HG03342 (cell line): ENCODE results near the gene CSF1R.

Source experiments
- ATAC-seq: cut with Tn5 transposase; IDR thresholded peaks from one replicate; pipeline ENCODE4 v1.9.1; 2021; ENCODE audit warnings: mild to moderate bottlenecking, moderate library complexity; ENCODE audit not compliant: unreplicated experiment

The CSF1R gene

GRCh38 chr5:150073677-150074076, 12.7 kb downstream of the CSF1R start:
- no peak for ATAC-seq

- ATAC-seq: no peak
Observed at GRCh38 chr5:150073086-150073625, 13.2 kb downstream of the CSF1R start.

DNA sequence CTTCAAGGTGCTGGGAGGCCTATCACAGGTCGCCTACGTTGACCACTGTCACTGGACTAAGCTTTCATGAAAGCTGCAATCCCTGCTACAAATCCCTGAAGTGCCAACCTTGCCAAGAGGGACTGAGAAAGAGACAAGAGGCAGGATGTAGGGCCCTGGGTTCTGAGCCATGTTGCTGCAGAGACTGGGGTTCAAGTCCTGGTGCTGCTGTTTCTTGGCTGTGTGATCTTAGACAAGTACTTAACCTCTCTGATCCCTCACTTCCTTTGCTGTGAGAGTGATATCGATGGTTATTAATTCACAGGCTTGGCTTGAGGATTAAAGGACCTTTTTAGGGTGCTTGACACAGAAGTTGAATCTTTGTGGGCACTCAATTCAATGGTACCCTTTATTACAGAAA, 15.5 kb downstream of the CSF1R start:
- no peak for ATAC-seq

- ATAC-seq: no peak
Observed at GRCh38 chr5:150069672-150070627, 16.4 kb downstream of the CSF1R start.

GRCh38 chr5:150068961-150069645, 17.3 kb downstream of the CSF1R start:
- ATAC-seq: no peak

GRCh38 chr5:150068472-150068871, 17.9 kb downstream of the CSF1R start:
- ATAC-seq: no peak

DNA sequence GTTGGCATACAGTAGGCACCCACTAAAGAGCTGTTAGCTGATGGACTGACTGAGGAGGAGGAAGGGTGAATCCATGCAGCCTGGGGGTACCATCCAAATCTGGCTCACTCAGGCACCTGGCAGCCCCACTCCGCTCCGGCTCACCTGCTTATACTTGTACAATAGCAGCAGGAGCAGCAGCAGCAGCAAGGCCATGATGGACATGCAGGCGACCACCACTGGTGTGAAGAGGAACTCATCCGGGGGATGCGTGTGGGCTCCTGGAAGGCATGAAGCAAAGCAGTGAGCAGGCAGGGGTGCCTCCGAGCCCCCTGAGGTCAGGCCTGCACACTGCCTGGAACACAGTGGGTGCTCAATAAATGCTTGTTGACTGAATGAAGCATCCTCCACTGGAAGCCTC, 18.3 kb downstream of the CSF1R start:
- no peak for ATAC-seq

DNA sequence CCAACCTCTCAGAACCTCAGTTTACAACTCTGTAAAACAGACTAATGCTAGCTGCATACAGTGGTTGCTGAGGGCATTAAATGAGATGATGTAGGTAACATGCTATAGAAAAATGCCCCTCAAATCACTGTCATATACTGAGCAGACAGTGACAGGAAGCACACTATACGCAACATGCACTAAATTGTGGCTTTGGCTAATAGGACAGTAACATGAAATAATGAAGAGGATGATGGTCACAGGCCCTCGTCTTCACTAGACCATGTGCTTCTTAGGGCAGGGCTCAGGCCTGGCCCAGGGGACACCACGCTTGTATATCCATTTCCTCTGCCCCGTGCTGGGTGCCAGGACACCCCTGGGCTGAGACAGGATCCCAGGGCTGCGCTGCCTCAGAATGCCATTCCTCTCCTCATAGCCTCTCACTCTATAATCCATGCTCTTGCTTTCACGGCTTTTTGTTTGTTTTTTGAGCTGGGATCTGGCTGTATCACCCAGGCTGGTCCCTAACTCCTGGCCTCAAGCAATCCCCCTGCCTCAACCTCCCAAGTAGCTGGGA, 18.9 kb downstream of the CSF1R start:
- ATAC-seq: no peak

GRCh38 chr5:150066901-150067396, 19.4 kb downstream of the CSF1R start:
- ATAC-seq: no peak

GRCh38 chr5:150066436-150066835, 19.9 kb downstream of the CSF1R start:
- no peak for ATAC-seq

GRCh38 chr5:150065886-150066285, 20.5 kb downstream of the CSF1R start:
- ATAC-seq: no peak

- ATAC-seq: no peak
Observed at GRCh38 chr5:150065346-150065745, 21.0 kb downstream of the CSF1R start.

DNA sequence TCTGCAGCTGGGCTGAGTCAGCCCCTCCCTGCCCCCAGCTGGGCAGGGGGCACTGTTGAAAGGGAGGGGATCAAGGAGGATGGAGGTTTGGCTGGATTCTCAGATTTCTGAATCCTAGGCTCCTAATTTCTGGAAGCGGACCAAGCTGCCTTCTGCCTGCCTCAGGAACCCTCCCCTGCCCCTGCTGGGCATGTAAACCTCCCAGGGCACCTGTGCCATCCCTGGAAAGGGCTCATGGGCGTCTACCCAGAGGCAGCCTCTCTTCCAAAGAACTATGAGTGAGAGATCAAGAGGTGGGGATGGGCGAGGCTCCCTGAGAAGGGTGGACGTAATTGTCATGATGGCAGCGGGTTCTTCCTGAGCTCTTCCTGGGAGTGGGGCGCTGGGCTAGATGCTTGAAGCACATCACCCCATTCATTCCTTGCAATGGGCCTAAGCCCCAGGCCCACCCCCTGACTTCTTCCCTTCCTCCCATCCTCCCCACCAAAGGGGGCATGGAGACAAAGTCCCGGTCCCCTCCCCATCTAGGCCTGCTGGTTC, 21.6 kb downstream of the CSF1R start:
- ATAC-seq: no peak

DNA sequence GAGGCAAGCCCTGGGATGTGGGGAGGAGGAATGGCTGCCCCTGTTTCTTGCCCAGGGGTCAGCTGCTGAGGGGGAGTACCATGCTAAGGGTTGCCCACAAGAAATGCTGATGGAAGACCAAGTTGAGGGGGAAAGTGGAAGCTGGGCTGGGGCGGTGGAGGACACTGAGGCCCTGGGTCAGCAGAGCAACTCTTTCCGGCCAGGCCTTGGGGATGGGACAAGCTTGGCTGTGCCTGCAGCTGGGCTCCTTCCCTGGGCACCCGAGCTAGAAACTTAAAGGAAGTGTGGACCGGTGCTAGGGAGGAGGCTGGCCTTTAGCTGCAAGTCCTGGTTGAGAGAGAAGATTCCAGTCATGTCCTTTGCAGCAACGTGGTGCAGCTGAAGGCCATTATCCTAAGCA, 22.7 kb downstream of the CSF1R start:
- ATAC-seq: no peak

GRCh38 chr5:150062216-150062922, 24.0 kb downstream of the CSF1R start:
- ATAC-seq: no peak

- no peak for ATAC-seq
Observed at GRCh38 chr5:150061538-150061995, 24.8 kb downstream of the CSF1R start.

- no peak for ATAC-seq
Observed at GRCh38 chr5:150060471-150060870, 25.9 kb downstream of the CSF1R start.

DNA sequence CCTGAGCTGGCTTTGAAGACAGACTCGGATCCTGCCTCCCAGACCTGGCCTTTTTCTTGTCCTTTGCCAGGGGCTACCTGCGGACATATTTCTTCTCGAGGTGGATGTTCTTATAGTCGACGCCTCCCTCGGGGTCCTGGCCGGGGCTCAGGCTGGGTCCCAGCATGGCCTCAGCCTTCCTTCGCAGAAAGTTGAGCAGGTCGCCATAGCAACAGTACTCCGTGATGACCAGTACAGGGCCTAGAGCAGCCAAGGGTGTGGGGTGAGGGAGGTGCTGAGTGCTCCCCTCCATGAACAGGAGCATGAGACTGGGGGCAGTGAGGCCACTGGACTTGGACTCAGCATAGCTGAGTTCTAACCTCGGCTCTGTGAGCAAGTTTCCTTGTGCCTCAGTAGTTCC, 26.7 kb downstream of the CSF1R start:
- no peak for ATAC-seq

DNA sequence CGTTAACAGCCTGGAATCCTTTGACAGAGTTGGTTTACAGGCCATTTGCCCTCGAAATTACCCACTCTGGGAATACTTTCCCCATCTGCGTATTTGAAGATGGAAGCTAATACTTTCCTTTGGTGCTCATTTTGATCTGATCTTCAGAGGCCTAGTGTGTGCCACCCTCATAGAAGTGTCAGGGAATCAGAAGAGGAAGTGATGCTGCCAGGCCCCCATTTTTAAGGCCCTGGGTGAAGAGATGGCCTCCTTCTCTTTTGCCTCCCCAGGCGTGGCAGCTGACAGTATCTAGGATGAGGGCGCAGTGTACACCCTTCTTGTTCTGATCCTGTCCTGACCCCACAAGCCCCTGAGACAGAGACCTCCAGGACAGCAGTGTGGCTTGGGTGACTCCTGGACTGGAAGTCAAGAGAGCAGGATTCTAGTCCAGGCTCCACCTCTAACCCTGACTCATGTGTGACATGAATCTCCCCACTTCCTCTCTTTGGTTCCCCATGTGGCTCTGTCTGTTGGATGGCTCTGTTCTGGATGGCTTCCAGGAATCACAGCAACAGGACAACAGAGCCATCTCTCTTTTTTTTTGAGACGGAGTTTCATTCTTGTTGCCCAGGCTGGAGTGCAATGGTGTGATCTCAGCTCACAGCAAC, 27.8 kb downstream of the CSF1R start:
- no peak for ATAC-seq

DNA sequence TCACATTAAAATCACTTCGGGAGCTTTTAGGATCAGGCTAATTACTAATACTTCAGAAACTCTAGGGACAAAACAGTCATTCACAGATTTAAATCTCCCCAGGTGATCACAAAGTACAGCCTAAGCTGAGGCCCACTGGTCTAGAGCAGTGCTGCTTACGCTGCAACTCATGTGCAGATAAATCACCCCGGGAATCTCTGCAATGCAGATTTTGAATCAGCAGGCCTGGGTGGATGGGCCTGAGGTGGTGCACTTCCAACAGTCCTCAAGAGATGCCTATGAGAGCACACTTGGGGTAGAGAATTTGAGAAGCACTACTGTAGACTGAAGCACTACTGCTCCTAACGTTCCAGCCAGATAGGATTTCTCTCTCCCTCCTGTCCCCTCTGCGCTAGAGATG, 28.4 kb downstream of the CSF1R start:
- no peak for ATAC-seq
